ENCODE data around the gene FGD3.

Gene FGD3

DNA sequence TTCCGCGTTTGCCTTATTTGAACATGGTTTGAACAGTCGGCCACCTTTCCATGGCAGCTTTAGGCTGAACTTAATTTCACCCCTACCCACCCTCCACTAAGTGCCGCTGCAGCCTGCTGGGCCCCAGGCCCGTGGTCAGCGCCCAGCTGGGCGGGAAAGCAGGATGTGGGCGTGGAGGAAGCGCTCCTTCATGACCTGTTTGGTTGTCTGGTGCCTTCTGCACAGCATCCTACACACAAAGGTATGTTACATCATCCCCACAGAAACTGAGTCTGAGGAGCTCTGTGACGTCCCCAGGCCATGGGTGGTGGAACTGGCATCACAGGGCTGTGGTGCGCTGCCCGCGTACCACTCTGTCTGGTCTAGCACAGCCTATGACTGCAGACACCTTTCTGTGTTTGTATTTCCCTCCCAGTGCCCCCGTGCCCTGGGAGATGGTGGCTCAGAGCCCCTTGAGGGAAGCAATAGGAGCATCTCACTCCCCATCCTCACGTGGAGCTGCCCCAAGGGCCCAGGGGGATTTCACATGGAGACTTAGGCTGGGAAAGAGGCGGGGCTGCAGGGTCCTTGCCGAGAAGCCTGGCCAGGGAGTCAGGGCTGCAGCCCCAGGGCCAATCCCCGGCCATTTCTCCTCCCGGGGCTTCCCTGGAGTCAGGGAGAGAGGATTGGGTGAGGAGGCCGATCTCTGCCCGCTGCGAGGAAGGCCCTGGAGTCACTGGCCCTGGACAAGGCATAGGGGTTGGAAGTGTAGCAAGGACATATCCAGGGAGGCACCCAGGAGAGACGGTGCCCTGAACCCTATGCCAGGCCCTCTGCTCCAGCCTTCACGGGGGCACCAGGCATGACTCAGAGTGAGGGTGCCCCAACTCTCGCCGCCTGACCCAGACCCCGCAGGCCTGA, 73.7 kb downstream of the FGD3 start:
- no peak overlapping the region for H3K4me2 ChIP-seq (ENCODE audit: insufficient read depth, low read length)
- H2AFZ ChIP-seq (ENCODE audit: low read depth, low read length), result no peak overlapping the region
- peaks cover 84% of the 10 kb centered on the region for H3K36me3 ChIP-seq (ENCODE audit: insufficient read depth, low read length)
- TF ChIP-seq, protein P1, sequence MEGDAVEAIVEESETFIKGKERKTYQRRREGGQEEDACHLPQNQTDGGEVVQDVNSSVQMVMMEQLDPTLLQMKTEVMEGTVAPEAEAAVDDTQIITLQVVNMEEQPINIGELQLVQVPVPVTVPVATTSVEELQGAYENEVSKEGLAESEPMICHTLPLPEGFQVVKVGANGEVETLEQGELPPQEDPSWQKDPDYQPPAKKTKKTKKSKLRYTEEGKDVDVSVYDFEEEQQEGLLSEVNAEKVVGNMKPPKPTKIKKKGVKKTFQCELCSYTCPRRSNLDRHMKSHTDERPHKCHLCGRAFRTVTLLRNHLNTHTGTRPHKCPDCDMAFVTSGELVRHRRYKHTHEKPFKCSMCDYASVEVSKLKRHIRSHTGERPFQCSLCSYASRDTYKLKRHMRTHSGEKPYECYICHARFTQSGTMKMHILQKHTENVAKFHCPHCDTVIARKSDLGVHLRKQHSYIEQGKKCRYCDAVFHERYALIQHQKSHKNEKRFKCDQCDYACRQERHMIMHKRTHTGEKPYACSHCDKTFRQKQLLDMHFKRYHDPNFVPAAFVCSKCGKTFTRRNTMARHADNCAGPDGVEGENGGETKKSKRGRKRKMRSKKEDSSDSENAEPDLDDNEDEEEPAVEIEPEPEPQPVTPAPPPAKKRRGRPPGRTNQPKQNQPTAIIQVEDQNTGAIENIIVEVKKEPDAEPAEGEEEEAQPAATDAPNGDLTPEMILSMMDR (IDR thresholded peaks at IDR 0.05; ENCODE audit: borderline replicate concordance, extremely low read depth, low read length, poor library complexity, severe bottlenecking), result no peak
- TF ChIP-seq EZH2 (IDR thresholded peaks at IDR 0.05; ENCODE audit: borderline replicate concordance, low read depth, low read length, severe bottlenecking), result no peak
- no peaks in the 10 kb centered on the region for H3K27me3 ChIP-seq (ENCODE audit: insufficient read depth, low read length, poor library complexity)
- H3K27ac ChIP-seq (ENCODE audit: low read length), result no peak overlapping the region; the same call in 1 of the 2 replicates
- no peak overlapping the region for H3K9ac ChIP-seq (ENCODE audit: low read depth, low read length)
- DNase-seq (peak; percentile 26), ATAC-seq (ENCODE audit: insufficient read depth, low read depth) (peak; percentile 50; the same call in 2 of the 3 replicates)
- no peaks in the 10 kb centered on the region for H3K9me3 ChIP-seq (ENCODE audit: insufficient read depth, low read length, severe bottlenecking)
- H4K20me1 ChIP-seq (ENCODE audit: insufficient read depth, low read length), result 0 out of 2 replicates have a peak, but pooled peaks cover 3% of the 10 kb centered on the region
- H3K4me1 ChIP-seq (ENCODE audit: insufficient read depth, low read length), result peaks cover 19% of the 10 kb centered on the region
- no peaks in the 10 kb centered on the region for H3K79me2 ChIP-seq (ENCODE audit: insufficient read depth, low read length)
- H3K4me3 ChIP-seq (ENCODE audit: low read depth in 1 of 2, low read length in 2 of 2), result no peak overlapping the region

DNA sequence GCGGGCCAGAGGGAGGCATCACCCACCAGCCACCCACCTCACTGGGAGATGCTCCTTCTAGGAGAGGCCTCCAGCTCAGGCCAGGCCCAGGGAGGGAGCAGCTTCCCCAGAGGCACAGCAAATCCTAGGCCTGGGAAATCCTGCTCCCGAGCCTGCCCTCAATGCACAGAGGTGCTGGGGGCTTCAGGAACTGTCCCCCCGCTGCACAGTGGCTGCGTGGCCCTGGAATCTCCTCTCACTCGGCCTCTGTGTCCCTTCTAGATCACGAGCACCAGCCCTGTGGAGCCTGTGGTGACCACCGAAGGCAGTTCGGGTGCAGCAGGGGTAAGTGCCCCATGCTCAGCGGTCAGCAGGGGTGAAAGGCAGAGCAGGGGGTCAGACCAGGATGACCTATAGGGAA, 74.7 kb downstream of the FGD3 start:
- H3K4me3 ChIP-seq (ENCODE audit: low read depth in 1 of 2, low read length in 2 of 2), result no peak overlapping the region
- ATAC-seq (ENCODE audit: insufficient read depth, low read depth) (no peak), DNase-seq (no peak)
- no peak overlapping the region for H3K9ac ChIP-seq (ENCODE audit: low read depth, low read length)
- H3K4me1 ChIP-seq (ENCODE audit: insufficient read depth, low read length), result peaks cover 30% of the 10 kb centered on the region
- no peak overlapping the region for H2AFZ ChIP-seq (ENCODE audit: low read depth, low read length)
- peaks cover 94% of the 10 kb centered on the region for H3K36me3 ChIP-seq (ENCODE audit: insufficient read depth, low read length)
- 0 out of 2 replicates have a peak, but pooled peaks cover 3% of the 10 kb centered on the region for H4K20me1 ChIP-seq (ENCODE audit: insufficient read depth, low read length)
- H3K4me2 ChIP-seq (ENCODE audit: insufficient read depth, low read length), result no peak overlapping the region
- no peaks in the 10 kb centered on the region for H3K27me3 ChIP-seq (ENCODE audit: insufficient read depth, low read length, poor library complexity)
- H3K27ac ChIP-seq (ENCODE audit: low read length), result no peak overlapping the region
- TF ChIP-seq, protein P1 (IDR thresholded peaks at IDR 0.05; ENCODE audit: borderline replicate concordance, extremely low read depth, low read length, poor library complexity, severe bottlenecking), result no peak
- no peak for TF ChIP-seq EZH2 (IDR thresholded peaks at IDR 0.05; ENCODE audit: borderline replicate concordance, low read depth, low read length, severe bottlenecking)
- no peaks in the 10 kb centered on the region for H3K79me2 ChIP-seq (ENCODE audit: insufficient read depth, low read length)
- H3K9me3 ChIP-seq (ENCODE audit: insufficient read depth, low read length, severe bottlenecking), result no peaks in the 10 kb centered on the region

DNA sequence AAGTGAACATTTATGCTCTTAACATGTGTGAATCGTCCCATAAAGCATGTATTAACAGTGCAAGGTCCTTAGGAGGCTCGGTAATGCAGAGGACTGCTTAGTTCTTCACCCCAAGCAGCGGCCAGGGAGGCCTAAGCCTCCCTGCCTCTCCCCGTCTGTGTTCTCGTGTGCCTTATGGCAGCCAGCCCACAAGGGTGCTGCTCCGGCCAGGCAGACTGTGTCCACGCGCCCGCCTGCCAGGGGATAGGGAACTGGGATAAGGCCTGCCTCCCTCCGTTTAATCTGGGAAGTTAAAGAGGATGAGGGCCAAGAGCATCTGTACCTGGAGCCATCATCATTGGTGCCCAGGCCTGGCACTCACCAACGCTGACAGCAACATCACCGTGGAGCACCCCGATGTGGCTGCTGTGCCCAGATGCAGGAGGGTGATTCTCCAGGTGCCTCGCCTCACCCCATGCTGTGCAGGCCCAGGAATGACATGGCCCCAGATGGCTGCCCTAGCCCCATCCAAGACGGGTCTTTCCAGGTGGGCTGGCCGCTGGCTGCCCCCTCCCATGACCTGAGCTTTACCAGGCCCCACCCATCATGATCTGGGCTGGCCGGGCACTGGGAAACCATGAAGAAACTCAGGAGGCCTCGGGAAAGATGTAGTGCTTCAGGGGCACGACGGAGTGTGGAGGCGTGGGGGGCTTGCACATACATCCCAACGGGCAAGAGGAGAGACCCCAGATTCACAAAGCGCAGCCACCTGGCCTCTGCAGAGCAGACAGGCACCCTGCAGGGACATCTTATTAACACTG, 75.6 kb downstream of the FGD3 start:
- Histone ChIP-seq H3K27ac (ENCODE audit: low read length) (no peak overlapping the region), H3K9ac (ENCODE audit: low read depth, low read length) (no peak overlapping the region), H3K4me1 (ENCODE audit: insufficient read depth, low read length) (peaks cover 38% of the 10 kb centered on the region), H4K20me1 (ENCODE audit: insufficient read depth, low read length) (0 out of 2 replicates have a peak, but pooled peaks cover 3% of the 10 kb centered on the region), H3K4me2 (ENCODE audit: insufficient read depth, low read length) (no peak overlapping the region), H3K27me3 (ENCODE audit: insufficient read depth, low read length, poor library complexity) (no peaks in the 10 kb centered on the region), H2AFZ (ENCODE audit: low read depth, low read length) (no peak overlapping the region), H3K79me2 (ENCODE audit: insufficient read depth, low read length) (no peaks in the 10 kb centered on the region), H3K36me3 (ENCODE audit: insufficient read depth, low read length) (peaks cover 88% of the 10 kb centered on the region), H3K9me3 (ENCODE audit: insufficient read depth, low read length, severe bottlenecking) (no peaks in the 10 kb centered on the region), H3K4me3 (ENCODE audit: low read depth in 1 of 2, low read length in 2 of 2) (no peak overlapping the region)
- ATAC-seq (ENCODE audit: insufficient read depth, low read depth) (no peak), DNase-seq (no peak)
- TF ChIP-seq, protein P1 (IDR thresholded peaks at IDR 0.05; ENCODE audit: borderline replicate concordance, extremely low read depth, low read length, poor library complexity, severe bottlenecking), result no peak
- no peak for TF ChIP-seq EZH2 (IDR thresholded peaks at IDR 0.05; ENCODE audit: borderline replicate concordance, low read depth, low read length, severe bottlenecking)
